GM04504 (cell line): ENCODE measurements around the gene EMX1.
"Not testable (repeated sequence)": the region's sequence is repeated elsewhere in the genome, so short reads cannot be mapped to it uniquely, and the experiment has no call there.

ENCODE experiments used
- DNase-seq: peaks from one replicate; pipeline ENCODE4 v3.0.0-alpha.2; 2012; ENCODE audit warnings: low read depth

Gene EMX1

GRCh38 chr2:72900191-72900825 is 17.0 kb upstream of the EMX1 start:
- no peak for DNase-seq

- no peak for DNase-seq
These were observed 15.9 kb upstream of the EMX1 start for GRCh38 chr2:72901426-72901825.

- not testable (repeated sequence) for DNase-seq
These were observed 9.9 kb upstream of the EMX1 start for GRCh38 chr2:72907369-72907768.

GRCh38 chr2:72908741-72909140 is 8.6 kb upstream of the EMX1 start:
- DNase-seq = no peak

- DNase-seq = no peak
These were observed 6.1 kb upstream of the EMX1 start for GRCh38 chr2:72911256-72911655.

- DNase-seq = no peak
These were observed 3.7 kb upstream of the EMX1 start for GRCh38 chr2:72913486-72914205.

GRCh38 chr2:72914206-72914559 is 3.1 kb upstream of the EMX1 start:
- DNase-seq = no peak

- DNase-seq = no peak
These were observed 2.6 kb upstream of the EMX1 start for GRCh38 chr2:72914589-72915319.

GRCh38 chr2:72915320-72915906 is 1.9 kb upstream of the EMX1 start:
- DNase-seq = no peak

GRCh38 chr2:72915907-72916742 is 1.2 kb upstream of the EMX1 start:
- DNase-seq = no peak

GRCh38 chr2:72916743-72917137 is 579 bp upstream of the EMX1 start:
- no peak for DNase-seq

GRCh38 chr2:72917877-72918553 is 696 bp downstream of the EMX1 start:
- DNase-seq = no peak

GRCh38 chr2:72919414-72920317 is 2.3 kb downstream of the EMX1 start:
- DNase-seq = no peak

GRCh38 chr2:72920318-72921087 is 3.2 kb downstream of the EMX1 start:
- no peak for DNase-seq

GRCh38 chr2:72921088-72921851 is 4.0 kb downstream of the EMX1 start:
- no peak for DNase-seq

GRCh38 chr2:72921853-72922252 is 4.5 kb downstream of the EMX1 start:
- no peak for DNase-seq

- no peak for DNase-seq
These were observed 6.6 kb downstream of the EMX1 start for GRCh38 chr2:72923833-72924352.
